SW480 (cell line): ENCODE data around the gene KRT1.
A peak's percentile ranks its signal among the peaks of the same experiment; 100 is the strongest.
"Not testable (repeated sequence)": the region's sequence is repeated elsewhere in the genome, so short reads cannot be mapped to it uniquely, and the experiment has no call there.

Experiments used
- DNase-seq: peaks from one replicate; pipeline ENCODE4 v3.0.0-alpha.2; 2016; ENCODE audit warnings: low spot score

Gene KRT1

DNA sequence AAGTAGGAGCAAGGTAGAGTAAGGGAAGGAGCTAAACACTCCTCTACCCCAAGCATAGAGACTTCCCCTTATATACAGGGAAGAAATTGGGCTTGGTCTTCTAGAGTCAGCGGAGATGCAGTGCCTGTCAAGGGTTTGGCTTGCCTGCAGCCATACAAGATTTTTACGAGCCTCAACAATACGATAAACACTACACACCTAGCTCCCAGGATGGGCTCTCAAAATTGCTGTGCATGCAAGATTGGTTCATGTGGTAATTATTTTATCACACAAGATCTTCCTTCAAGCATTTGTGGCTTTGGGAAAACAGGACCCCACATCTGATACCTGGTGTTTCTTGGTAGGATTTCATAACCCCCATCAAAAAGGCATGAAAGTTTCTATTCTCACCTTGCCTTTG lies at the start of gene KRT1:
Gene KRT1, minus strand, starts transcription at position 45 of the 400 bp plus-strand sequence. CDS start 59 bp downstream, outside the sequence.
- no peak for DNase-seq

DNA sequence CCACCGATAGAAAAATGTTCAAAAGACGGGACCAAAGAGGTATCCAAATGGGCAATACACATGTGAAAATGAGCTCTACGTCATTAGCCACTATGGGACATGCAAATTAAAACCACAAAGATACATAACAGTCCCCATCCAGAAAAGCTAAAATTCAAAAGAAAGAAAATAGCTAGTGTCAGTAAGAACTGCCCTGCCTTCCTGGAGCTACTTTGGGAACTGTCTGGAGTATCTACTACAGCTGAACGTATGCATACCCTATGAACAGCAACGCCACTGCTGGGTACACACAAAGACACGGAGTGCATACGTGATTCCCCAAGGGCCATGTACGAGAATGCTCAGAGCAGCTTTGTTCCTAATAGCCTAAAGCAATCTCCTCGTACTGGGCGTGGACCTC lies 48.9 kb upstream of the KRT1 start:
- no peak for DNase-seq

DNA sequence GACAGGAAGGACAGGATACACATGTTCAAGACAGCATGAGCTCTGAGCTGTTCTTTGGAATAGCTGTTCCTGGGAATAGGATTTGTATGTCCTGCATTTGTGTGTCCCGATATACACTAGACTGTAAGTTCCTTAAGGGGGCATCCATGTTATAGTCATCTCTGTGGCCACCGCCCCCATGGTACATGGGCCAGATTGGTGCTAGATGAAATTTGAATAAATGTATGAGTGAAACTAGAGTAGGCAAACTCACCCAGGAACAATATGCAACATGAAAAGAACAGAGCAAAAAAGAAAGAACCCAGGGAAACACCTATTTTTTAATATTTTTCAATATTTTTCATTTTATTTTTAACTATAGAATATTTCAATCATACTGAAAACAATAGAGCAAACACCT lies 48.2 kb upstream of the KRT1 start:
- no peak for DNase-seq

DNA sequence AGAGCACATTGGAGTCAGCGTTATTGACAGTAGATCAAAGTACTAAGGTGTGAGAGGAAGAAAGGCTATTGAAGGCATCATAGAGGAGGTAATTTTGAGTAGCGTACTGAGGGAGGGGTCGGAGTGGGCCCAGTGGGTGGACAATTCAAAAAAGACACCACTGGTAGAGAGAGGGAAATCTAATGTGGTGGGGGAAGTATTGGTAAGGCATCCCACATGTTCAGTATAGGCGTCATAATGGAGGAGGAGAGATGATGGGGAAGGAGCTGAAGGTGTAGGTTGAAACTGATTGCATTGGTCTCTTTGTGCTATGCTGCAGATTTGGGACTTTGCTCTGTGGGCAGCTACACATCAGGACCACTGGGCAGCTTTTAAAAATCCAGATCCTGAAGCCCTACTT lies 46.8 kb upstream of the KRT1 start:
- no peak for DNase-seq

DNA sequence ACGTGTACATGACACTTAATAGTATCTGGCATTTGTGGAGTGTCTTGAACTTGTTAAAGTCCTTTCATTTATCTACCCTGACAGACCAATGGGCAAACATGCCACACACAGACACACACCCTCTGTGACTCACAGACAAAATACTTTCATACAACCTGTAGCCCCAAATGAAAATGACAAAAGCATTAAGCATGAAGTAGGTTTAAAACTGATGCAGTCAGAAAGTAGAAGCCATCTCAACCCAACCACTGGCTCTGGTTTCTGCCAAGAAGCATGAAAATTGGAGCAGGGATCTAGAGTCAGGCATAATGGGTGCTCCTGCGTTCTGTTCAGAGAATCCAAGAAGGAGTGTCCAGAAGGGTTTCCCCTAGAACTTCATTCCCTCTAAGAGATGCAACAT lies 46.2 kb upstream of the KRT1 start:
- no peak for DNase-seq

DNA sequence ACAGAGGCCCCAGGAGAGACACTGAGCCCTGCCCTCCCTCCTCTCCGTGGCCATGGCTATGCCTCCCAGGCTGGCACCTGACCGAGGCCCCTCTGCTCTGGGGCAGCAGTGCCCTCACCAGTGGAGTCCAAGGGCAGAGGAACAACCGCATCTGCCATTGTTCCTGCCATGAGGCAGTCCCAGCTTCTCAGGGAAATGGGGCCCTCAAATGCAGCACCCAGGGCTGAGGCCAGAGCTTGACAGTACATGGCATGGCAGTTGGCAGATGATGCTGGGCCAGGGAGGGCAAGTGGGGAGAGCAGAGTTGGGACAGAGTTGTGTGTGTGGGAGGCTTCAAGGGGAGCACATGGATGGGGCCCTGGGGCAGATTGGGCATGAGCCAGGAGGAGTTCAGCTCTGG lies 44.2 kb upstream of the KRT1 start:
- no peak for DNase-seq

DNA sequence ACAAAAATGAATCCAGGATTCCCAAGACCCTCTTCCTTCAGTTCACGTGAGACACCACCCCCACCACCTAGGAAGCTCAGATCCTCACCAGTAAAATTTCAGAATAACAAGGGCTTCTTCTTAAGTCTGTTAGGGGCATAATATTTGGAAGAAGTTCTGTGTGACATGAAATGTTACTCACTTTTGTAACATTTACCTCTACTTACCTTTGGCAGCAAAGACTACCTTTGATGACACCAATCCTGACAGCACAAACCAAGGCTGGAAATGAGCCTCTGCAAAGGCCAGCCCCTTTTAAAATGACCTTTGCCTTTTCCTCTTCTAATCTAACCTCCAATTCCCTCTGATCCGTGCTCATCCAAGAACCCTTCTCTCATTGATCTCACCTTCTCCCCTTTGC lies 42.5 kb upstream of the KRT1 start:
- DNase-seq, result no peak

DNA sequence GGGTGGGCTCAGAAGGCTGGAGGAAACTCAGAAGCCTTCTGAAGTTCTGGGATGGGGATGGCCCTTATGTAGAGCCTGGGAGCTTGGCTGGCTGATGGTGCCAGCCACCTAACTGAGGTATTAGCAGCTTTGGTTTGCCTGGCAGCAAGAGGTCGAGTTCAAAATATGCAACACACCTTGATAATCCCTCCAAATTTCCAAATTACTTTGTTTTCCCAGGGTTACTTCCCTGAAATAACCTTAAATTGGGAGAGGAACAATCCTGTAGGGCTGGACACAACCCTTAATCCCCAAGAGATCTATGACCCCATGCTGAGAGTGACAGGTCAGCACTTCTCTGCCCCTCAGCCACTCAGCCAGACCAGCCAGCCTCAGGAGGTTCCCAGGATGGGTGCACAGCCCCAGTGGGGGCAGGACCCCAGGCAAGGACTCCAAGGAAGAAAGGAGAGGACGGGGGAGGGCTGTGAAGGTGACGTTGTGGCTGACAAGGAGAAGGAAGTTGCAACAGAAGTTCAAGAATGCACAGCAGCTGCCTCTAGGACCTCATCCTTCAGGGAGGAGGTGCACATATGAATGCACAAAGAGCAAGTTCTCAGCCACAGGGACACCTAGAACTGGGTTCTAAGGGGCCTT lies 41.7 kb upstream of the KRT1 start:
- no peak for DNase-seq

DNA sequence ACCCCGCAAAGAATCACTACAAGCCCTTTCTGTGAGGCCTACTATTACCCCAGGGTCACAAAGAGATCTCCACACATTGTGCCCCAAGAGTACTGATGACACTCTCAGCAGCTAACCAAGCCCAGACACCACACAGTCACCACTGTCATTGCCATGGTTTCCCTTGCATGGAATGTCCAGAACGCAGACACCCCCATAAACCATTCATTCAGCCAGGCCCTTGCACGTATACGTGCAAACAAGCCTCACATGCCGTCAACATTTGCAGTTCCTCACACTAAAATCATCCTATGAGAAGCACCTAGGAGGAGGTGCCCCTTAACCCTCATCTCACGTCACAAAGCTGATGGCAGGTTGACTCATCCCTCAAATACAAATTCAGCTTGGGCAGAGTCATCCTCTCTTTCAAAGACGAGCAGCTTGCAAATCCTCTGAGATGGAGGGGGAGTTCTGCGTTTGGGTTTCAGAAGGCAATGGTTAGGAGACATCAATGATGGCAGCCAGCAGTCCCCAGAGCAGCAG lies 40.2 kb upstream of the KRT1 start:
- no peak for DNase-seq

DNA sequence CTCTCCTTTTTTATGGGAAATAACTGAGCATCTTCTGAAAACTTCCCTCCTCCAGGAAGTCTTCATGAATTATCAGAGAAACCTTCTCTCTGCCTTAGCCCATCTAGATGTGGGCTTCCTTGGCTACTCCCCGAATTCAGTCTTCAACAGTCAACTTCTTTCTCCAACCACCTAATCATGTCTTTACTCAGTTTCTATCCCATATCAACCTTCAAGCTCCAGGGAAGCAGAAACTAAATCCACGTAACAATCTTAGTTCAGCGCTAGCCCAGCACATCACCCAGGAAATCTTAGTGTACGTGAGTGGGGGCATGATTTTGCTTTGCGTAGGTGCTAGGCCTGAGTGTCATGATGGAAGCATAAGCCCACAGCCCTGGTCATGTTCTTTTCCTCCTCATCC lies 35.9 kb upstream of the KRT1 start:
- DNase-seq, result no peak

DNA sequence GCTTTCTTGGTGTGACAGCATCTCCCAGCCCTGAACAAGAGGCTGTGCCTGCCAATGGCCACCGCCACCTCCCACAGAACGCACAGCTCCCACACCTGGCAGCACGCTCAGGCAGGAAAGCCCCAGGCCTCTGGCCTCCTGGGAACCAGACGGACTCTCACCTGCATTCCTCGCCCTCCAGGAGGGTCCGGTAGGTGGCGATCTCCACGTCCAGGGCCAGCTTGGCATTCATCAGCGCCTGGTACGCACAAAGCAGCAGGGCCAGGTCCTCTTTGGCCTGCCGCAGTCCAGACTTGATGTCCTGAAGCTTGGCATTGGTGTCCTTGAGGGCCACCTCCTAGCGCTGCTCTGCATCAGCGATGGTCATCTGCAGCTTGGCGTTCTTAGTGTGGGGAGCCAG lies 35.2 kb upstream of the KRT1 start:
- DNase-seq, result no peak

DNA sequence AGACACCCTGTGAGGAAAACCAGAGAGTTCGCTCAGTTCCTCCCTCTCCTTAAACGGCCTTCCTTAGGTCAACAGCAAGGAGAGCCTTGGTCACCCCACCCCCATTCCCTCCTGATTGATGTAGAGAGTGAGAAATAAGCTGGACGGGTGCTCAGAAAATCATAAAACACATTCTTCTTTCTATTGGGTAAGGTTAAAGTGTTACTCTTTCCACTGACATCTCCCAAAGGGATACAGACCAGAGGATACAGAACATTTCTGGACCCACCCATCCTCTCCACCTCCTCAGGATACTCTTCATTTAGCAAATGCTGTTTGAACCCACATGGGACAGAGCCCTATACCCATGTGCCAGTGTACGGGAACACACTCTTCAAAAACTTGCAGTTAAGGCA lies 34.7 kb upstream of the KRT1 start:
- no peak for DNase-seq

DNA sequence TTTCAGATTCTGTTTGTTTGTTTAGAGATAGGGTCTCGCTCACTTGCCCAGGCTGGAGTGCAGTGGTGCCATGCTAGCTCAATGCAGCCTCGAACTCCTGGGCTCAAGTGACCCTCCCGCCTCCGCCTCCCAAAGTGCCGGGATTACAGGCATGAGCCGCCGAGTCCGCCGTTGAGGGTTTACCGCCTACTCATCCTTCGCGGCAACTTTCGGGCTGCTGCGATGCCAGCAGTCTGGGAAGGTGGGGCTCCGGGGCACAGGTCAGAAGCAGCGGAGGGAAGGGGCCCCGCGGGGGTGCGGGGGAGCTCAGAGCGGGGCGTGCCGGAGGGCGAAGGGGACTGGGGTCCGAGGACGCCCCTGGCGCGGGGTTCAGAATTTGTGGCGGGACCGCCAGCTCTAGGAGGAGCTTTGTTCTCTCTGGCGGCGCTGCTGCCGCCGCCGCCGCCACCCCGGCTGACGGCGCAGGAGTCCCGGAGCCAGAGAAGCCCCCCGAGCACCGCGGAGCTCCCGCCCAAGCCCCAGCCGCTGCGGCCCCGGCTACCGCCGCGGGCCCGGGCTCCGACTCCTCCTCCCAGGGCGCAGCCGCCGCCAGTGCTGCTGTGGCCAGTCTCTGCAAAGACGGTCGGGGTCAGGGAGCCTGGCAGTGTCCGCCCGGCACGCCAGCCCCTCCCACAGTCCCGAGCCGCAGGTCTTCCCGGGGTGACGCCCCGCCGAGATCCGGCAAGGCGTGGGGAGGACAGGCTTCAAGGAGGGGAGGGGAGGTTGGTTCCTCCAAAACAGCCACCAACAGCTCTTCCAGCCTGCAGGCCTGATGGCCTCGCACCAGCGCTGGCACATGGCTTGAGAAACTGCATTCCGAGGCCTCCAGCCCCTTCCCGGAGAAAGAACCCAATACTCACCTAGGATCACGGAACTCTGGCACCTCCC lies 34.0 kb upstream of the KRT1 start:
- DNase-seq, result no peak

DNA sequence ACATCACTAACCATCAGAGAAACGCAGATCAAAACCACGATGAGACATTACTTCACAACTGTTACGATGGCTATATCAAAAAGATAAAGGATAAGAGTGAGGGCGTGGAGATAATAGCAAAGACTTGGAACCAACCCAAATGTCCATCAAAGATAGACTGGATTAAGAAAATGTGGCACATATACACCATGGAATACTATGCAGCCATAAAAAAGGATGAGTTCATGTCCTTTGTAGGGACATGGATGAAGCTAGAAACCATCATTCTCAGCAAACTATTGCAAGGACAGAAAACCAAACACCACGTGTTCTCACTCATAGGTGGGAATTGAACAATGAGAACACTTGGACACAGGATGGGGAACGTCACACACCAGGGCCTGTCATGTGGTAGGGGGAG lies 31.9 kb upstream of the KRT1 start:
- DNase-seq, result not testable (repeated sequence)

DNA sequence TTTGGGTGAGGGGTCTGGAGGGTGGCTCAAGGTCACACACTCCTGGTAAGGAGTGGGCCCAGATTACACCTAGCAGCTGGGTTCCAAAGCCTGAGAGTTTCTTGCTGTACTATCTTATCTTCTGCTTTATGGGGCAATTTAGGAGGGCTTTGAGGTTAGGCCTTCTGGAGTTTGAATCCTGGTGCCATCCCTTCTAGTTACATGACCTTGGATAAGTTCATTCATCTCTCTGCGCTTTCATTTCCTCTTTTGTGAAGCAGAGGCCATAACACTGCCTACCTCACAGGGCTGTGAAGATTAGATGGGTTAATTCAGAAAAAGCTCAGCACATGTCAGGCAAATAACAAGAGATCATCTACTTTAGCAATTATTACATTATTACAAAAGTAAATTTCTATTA lies 30.5 kb upstream of the KRT1 start:
- DNase-seq, result no peak

DNA sequence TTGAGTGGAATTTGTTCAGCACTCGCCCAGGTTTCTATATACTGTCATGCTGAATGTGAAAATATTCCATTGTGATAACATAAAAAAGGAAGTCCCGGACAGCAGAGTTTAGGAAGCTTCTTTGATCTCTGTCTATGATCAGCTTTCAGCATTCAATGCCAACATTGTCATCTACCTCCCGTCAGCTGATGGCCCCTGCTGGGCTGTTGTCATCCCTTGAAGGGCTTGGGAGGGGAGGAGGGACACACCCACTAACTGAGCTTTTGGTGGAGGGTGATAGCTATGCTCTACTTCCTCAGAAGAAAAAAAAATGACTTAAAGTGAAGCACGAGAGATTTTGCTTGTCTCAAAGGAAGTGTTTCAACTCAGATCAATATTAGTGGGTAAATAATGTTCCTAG lies 27.8 kb upstream of the KRT1 start:
- DNase-seq, result peak; percentile 71

DNA sequence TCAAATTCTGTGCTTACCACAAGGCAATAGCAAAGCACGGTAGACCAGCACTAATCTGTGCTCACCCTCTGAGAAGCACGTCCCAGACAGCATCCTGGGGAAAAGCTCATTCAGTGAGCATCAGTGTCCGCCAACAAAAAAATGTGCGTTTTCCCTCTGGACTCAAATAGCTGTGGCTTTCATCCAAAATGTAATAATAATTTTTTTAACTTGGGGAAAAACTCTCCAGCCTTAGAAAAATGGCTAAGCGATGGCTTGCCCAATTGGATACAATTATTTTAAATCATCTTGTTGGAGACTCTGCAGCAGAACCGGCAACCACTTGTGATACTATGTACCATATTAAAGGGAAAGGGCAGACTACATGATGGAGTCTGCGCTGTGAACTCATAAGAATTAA lies 24.3 kb upstream of the KRT1 start:
- DNase-seq, result no peak

DNA sequence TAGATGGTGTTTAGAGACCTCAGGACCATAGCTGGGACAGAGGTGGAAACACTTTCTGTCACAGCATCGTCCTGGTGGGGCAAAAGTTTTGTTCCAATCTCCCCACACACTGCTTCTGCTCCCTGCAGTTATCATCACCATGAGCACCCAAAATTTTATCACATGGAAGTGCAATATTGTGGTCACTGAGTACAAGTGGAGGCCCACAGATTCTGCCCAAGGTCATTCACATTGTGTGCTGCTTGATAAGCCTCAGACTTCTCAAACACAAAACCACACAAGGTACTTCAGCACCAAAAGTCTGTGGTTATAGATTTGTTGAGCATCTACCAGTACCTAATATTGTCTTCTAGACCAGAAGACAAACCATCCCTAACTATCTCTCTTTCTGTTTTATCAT lies 23.7 kb upstream of the KRT1 start:
- no peak for DNase-seq

DNA sequence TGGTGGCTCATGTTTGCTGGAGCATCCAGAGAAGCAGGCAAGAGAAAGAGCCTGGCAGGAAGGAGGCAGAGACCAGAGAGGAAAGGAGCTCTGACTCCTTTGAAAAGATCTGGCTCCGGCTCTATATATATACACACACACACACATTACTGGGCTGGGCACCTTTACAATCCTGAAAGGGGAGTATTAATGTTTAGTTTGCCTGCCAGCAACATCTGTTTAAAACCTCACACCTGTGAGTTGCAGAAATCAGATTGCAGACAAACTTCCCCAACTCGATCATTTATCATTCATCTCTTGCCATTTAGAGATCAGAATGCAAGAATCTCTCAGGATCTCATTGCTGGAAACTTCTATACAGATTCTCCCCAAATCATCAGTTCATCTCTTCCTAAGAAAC lies 23.2 kb upstream of the KRT1 start, which contains the start of gene KRT77:
Gene KRT77, minus strand, starts transcription at position 101 of the 400 bp plus-strand sequence. Its CDS starts 90 bp downstream, at position 11.
- no peak for DNase-seq

DNA sequence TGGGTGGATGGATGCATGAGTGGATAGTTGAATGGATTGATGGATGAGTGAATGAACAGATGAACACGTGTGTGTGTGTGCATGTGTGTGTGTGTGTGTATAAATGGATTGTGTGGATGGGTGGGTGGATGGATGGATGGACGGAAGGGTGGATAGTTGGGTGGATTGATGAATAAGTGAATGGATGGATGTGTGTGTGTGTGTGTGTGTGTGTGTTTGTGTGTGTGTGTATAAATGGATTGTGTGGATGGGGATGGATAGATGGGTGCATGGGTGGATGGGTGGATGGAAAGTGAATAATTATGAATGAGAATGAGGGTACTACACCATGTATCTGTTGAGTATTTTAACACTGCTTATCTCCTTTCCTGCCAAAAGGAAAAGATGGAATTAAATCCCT lies 22.1 kb upstream of the KRT1 start:
- no peak for DNase-seq

DNA sequence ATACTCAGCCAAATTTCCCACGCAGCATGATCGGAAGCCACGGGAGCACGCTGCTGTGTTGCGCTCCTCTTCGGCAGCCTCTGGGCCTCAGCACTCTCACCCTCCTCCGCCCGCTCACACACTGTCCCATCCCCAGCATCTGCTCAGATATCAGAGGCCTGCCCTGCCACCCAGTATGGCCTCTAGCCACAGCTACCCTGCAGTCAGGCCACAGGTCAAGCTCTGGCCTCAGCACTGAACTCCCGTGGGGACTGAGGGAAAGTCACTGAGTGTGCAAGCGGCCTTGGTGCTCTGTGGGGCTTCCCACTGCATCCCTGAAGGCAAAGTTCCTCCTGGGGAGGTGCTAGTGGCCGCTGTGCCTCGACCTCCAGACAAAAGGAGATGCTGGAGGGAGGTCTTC lies 21.1 kb upstream of the KRT1 start:
- DNase-seq, result no peak

DNA sequence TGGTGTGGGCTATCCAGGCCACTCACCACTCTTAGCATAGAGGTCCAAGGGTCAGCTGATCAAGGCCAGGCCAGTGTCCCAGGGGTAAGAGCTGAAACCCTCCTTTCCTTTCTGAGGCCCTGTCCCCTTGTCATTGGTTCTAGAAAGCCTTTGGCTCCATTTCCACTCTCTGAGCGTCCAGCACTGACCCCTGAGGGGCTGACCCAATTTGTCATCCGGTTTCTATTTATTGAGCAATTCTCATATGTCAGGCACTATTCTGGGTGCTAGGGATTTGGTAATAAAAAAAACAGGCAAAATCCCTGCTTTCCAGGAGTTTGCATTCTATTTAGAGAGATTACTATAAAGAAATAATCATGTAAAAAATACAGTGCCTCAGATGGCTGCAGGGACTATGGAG lies 19.8 kb upstream of the KRT1 start:
- no peak for DNase-seq

DNA sequence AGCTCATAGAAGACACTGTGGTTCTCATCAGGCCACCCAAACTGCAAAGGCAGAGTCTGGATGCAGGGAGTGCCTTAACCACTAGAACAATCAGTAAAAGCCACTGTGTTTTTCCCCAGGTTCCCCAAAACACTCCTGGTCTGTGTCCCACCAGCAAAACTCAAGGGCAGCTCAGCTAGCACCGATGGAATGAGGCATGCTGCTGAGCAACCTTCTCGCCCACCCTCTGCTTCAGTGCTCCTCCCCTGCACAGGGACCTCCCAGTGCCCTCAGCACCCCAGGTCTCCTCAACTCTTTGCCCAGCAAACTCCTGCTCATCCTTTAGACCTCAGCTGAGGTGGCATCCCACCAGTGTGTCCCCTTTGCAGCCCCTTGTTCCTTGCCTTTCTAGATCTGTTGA lies 19.2 kb upstream of the KRT1 start:
- DNase-seq, result no peak
